ENCODE results near the gene GSAP.
A peak's percentile ranks its signal among the peaks of the same experiment; 100 is the strongest.

Gene GSAP

GRCh38 chr7:77326131-77326530 is 90.0 kb downstream of the GSAP start:
- DNase-seq (ENCODE audit: low read depth) = peak; percentile 42
- TF ChIP-seq CTCF (IDR thresholded peaks at IDR 0.05; ENCODE audit: insufficient read depth, low read depth, low read length, missing control alignments) = no peak
- H3K4me3 ChIP-seq (ENCODE audit: low read depth, low read length) = no peak overlapping the region

GRCh38 chr7:77321300-77321699 is 94.8 kb downstream of the GSAP start:
- no peak for TF ChIP-seq CTCF (IDR thresholded peaks at IDR 0.05; ENCODE audit: insufficient read depth, low read depth, low read length, missing control alignments)
- DNase-seq (ENCODE audit: low read depth) = no peak

GRCh38 chr7:77320714-77321113 is 95.4 kb downstream of the GSAP start:
- TF ChIP-seq CTCF (IDR thresholded peaks at IDR 0.05; ENCODE audit: insufficient read depth, low read depth, low read length, missing control alignments) = no peak
- no peak overlapping the region for H3K4me3 ChIP-seq (ENCODE audit: low read depth, low read length)
- DNase-seq (ENCODE audit: low read depth) = no peak

More at GRCh38 chr7:77321300-77321699, 94.8 kb downstream of the GSAP start:
- no peak overlapping the region for H3K4me3 ChIP-seq (ENCODE audit: low read depth, low read length)

GRCh38 chr7:77320137-77320536 is 96.0 kb downstream of the GSAP start:
- no peak for TF ChIP-seq CTCF (IDR thresholded peaks at IDR 0.05; ENCODE audit: insufficient read depth, low read depth, low read length, missing control alignments)
- DNase-seq (ENCODE audit: low read depth) = no peak
- H3K4me3 ChIP-seq (ENCODE audit: low read depth, low read length) = no peak overlapping the region

GRCh38 chr7:77318019-77318418 is 98.1 kb downstream of the GSAP start:
- no peak overlapping the region for H3K4me3 ChIP-seq (ENCODE audit: low read depth, low read length)
- no peak for DNase-seq (ENCODE audit: low read depth)
- TF ChIP-seq CTCF (IDR thresholded peaks at IDR 0.05; ENCODE audit: insufficient read depth, low read depth, low read length, missing control alignments) = no peak

- no peak for TF ChIP-seq CTCF (IDR thresholded peaks at IDR 0.05; ENCODE audit: insufficient read depth, low read depth, low read length, missing control alignments)
- no peak for DNase-seq (ENCODE audit: low read depth)
These were observed 99.8 kb downstream of the GSAP start for GRCh38 chr7:77316219-77316978.

GRCh38 chr7:77315182-77315591 is 101.0 kb downstream of the GSAP start:
- no peak overlapping the region for H3K4me3 ChIP-seq (ENCODE audit: low read depth, low read length)
- no peak for TF ChIP-seq CTCF (IDR thresholded peaks at IDR 0.05; ENCODE audit: insufficient read depth, low read depth, low read length, missing control alignments)
- DNase-seq (ENCODE audit: low read depth) = no peak

More at GRCh38 chr7:77316219-77316978, 99.8 kb downstream of the GSAP start:
- no peak overlapping the region for H3K4me3 ChIP-seq (ENCODE audit: low read depth, low read length)
